Mucosa of descending colon (tissue), 3 donors: Measurements from ENCODE around the gene POLA1. TPM values are rescaled to one million over a fixed set of nuclear protein-coding genes. Genes with fewer than 3 reads are reported as not detected.

Source experiments
- ATAC-seq: fragments of 200-7000 bp; cut with Tn5 transposase; one replicate; pipeline ENCODE4 v1.9.1; 2020; ENCODE audit warnings: mild to moderate bottlenecking, moderate library complexity
- DNase-seq, 3 donors: peaks; one replicate each; pipeline ENCODE4 v3.0.0-alpha.2; 2020
- H3K36me3 ChIP-seq: fragments of 200-600 bp; one replicate; pipeline ENCODE4 v1.8.0; 2021; ENCODE audit warnings: low read depth, mild to moderate bottlenecking
- H3K4me1 ChIP-seq: fragments of 200-600 bp; one replicate; pipeline ENCODE4 v1.8.0; 2021; ENCODE audit warnings: low read depth, mild to moderate bottlenecking
- H3K4me3 ChIP-seq: fragments of 200-600 bp; one replicate; pipeline ENCODE4 v1.8.0; 2021; ENCODE audit warnings: mild to moderate bottlenecking
- H3K9me3 ChIP-seq: fragments of 200-600 bp; one replicate; pipeline ENCODE4 v1.8.0; 2021; ENCODE audit warnings: mild to moderate bottlenecking
- CTCF ChIP-seq: fragments of 200-600 bp; IDR thresholded peaks from one replicate; pipeline ENCODE4 v1.8.0; 2022; ENCODE audit warnings: antibody characterized with exemption, mild to moderate bottlenecking
- intact Hi-C, 2 donors: fragments of 100-400 bp; cut with DNase I in 1 of 2; cut with micrococcal nuclease in 1 of 2; formaldehyde crosslinking; loops; one replicate each; pipeline versions ENCODE4 v1.11.0 to v1.11.1; 2022; cut with DNase I, micrococcal nuclease
- total RNA-seq, 3 donors: library from RNA; stranded (reverse); fragmentation: NEBNext Ultra II Directional in 2 of 3; extraction: Animal tissue kit (Norgen Biotek cat#: 25700) in 2 of 3; gene quantifications; one replicate each; pipeline versions ENCODE4 v1.2.1 to v1.2.4, GENCODE V29; 2021 to 2023
- donor health status: DM: no; HTN: no; CAD: no; lungs with moderate emphysema.
- donor health status: DM: no; HTN: no; CAD: no.
- donor health status: DM: no; HTN: yes; CAD: no.

POLA1 gene
- total RNA-seq, 3 donors from 2014 or later, result 11.5 to 14.4 (median 12.5) TPM

DNA sequence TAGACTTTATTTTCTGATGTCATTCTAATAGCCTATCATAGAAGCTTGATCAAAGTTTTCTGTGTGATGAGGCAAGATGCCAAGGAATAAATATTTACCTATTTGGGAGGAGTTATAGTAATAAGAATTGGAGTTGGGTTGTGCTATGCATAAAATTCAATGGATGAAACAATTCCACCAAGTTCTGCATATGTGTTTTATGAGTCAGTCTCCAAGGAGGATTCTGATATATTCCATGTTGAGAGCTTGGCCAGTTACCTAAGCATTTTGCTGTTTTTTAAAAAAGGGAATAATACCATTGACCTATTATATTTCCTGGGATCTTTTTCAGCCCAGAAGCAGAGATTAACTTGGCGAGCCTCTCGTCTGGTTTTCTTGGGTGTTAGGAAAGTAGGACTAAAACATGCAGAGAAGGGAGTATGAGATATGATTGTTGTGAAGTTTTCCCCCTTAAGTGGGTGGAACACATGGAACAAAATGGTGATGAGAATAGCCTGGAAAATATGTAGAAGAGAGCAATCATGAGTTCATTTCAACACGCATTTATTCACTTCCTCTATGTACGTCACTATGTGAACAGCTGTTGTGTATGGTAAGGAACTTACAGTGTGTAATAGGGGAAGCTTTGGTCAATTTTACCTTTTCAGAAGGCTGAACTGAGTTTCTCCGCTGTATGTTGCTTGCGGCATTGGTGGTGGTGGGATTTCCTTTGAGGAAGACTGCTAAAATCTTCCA is 39.2 kb downstream of the POLA1 start:
- intact Hi-C loops, result no loop called here
- H3K4me3 ChIP-seq, result no peak overlapping the region
- H3K4me1 ChIP-seq, result no peaks in the 10 kb centered on the region
- no peaks in the 10 kb centered on the region for H3K9me3 ChIP-seq
- DNase-seq (no peak), ATAC-seq (no peak)
- no peaks in the 10 kb centered on the region for H3K36me3 ChIP-seq
- TF ChIP-seq CTCF, result no peak

DNA sequence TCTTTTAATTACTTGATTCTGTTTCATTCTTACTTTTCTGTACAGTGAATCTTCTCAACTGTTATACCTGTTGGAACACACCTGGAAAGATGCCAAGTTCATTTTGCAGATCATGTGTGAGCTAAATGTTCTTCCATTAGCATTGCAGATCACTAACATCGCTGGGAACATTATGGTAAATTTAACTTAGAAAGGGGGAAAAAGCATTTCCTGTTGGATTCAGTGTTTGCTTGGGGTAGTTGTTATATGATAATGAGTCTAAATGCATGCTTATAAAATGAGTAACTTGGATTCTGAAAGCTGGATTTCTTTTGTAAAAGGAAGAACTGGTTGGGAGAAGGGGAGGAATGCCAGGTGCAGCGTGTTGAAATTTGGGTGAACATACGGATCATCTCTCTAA is 47.6 kb downstream of the POLA1 start:
- no peaks in the 10 kb centered on the region for H3K4me1 ChIP-seq
- intact Hi-C loops, result no loop called here
- no peaks in the 10 kb centered on the region for H3K9me3 ChIP-seq
- DNase-seq, result no peak
- no peak overlapping the region for H3K4me3 ChIP-seq
- TF ChIP-seq CTCF, result no peak
- ATAC-seq, result no peak
- H3K36me3 ChIP-seq, result no peaks in the 10 kb centered on the region

- intact Hi-C loops, result no loop called here
- DNase-seq (no peak), ATAC-seq (no peak)
- Histone ChIP-seq H3K4me1 (no peaks in the 10 kb centered on the region), H3K9me3 (no peaks in the 10 kb centered on the region), H3K36me3 (no peaks in the 10 kb centered on the region), H3K4me3 (no peak overlapping the region)
- TF ChIP-seq CTCF, result no peak
Measured at GRCh38 chrX:24748196-24748595, 54.5 kb downstream of the POLA1 start.

GRCh38 chrX:24759786-24760185 is 66.1 kb downstream of the POLA1 start:
- intact Hi-C loops, result no loop called here
- no peak for ATAC-seq
- no peak for DNase-seq
- H3K4me1 ChIP-seq, result no peaks in the 10 kb centered on the region
- no peaks in the 10 kb centered on the region for H3K36me3 ChIP-seq
- H3K9me3 ChIP-seq, result no peaks in the 10 kb centered on the region
- H3K4me3 ChIP-seq, result no peak overlapping the region
- no peak for TF ChIP-seq CTCF

DNA sequence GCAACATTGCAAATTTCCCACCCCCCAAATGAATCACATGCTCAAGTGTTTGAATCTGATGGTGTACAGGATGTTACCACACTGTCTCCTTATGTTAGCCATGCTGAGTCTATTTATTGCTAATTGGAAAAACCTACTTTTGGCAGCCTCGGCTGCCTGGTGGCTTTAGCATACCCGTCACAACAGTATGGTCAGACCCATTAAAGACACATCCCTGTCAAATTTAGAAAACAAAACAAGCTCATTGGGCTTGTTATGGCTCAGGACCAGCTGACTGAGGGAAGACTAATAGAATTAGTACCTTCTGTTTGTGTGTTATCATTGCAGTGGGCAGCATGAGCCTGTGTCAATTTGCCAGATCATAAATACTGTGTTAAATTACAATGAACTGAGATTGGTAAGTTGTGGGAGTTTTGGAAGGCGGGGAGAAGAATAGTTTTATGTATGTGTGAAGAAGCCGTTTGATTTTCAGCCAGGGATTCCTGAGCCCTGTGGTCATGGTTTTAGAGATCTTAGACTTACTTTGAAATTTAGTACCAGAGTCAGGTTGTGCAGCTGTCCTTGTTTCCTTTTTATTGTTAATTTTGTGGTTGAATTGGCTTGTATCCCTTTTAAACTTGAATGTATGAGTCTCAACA is 66.8 kb downstream of the POLA1 start:
- no peaks in the 10 kb centered on the region for H3K9me3 ChIP-seq
- ATAC-seq (no peak), DNase-seq (no peak)
- TF ChIP-seq CTCF, result no peak
- H3K36me3 ChIP-seq, result no peaks in the 10 kb centered on the region
- intact Hi-C loops, result no loop called here
- H3K4me3 ChIP-seq, result no peak overlapping the region
- H3K4me1 ChIP-seq, result no peaks in the 10 kb centered on the region
